HEK293T (cell line): ENCODE data around the gene TMEM184C.

ENCODE experiments used
- NFRKB ChIP-seq: fragments of 450-650 bp; IDR thresholded peaks from 2 replicates; pipeline ENCODE4 v1.6.1; 2016; ENCODE audit warnings: mild to moderate bottlenecking, moderate library complexity
- SP1 ChIP-seq: fragments of 450-650 bp; IDR thresholded peaks from 2 replicates; pipeline ENCODE4 v1.6.1; 2017
- TARDBP ChIP-seq: fragments of 450-650 bp; IDR thresholded peaks from 2 replicates; pipeline ENCODE4 v1.6.1; 2016

DNA sequence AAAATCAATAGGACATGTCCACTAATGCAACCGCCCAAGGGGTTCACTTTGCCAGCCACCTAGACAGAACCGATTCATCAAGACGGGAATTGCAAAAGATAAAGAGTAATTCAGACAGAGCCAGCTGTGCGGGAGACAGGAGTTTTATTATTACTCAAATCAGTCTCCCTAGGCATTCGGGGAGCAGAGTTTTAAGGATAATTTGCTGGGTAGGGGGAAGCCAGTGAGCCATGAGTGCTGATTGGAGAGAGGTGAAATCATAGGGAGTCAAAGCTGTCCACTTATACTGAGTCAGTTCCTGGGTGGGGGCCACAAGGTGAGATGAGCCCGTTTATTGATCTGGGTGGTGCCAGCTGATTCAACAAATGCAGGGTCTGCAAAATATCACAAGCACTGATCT is 8.5 kb downstream of the TMEM184C start:
- TF ChIP-seq SP1 (no peak), TARDBP (no peak), NFRKB (no peak)
